SK-N-SH (cell line): ENCODE results near the gene FADS2.

Source experiments
- CHD2 ChIP-seq: fragments of 150-350 bp; IDR thresholded peaks from 2 replicates; pipeline ENCODE4 v1.6.1; 2018; ENCODE audit warnings: low read length; ENCODE audit not compliant: partially characterized antibody
- EP300 ChIP-seq, 2 experiments: IDR thresholded peaks; 2 replicates each; pipeline versions ENCODE4 v1.4.0 to v1.6.1; 2012; ENCODE audit warnings: borderline replicate concordance in 1 of 2, low read depth in 1 of 2, low read length in 1 of 2
- GABPA ChIP-seq: IDR thresholded peaks from 2 replicates; pipeline ENCODE4 v1.4.0; 2012; ENCODE audit warnings: low read depth, mild to moderate bottlenecking
- POLR2AphosphoS5 ChIP-seq: IDR thresholded peaks from 2 replicates; pipeline ENCODE4 v1.6.1; 2012; ENCODE audit warnings: low read depth, low read length
- RAD21 ChIP-seq: IDR thresholded peaks from 2 replicates; pipeline ENCODE4 v1.6.1; 2012; ENCODE audit warnings: mild to moderate bottlenecking, low read length
- SIN3A ChIP-seq: IDR thresholded peaks from 2 replicates; pipeline ENCODE4 v1.6.1; 2012; ENCODE audit warnings: low read depth, mild to moderate bottlenecking, low read length, moderate library complexity, borderline replicate concordance
- TAF1 ChIP-seq: IDR thresholded peaks from 2 replicates; pipeline ENCODE4 v1.6.1; 2012; ENCODE audit warnings: low read depth, mild to moderate bottlenecking, low read length, moderate library complexity, borderline replicate concordance
- TCF12 ChIP-seq: IDR thresholded peaks from 2 replicates; pipeline ENCODE4 v1.4.0; 2012
- TF ChIP-seq, protein P1 (sequence below): fragments of 200-600 bp; sonication (generic); IDR thresholded peaks from 2 replicates; pipeline ENCODE4 v1.6.1; 2017; ENCODE audit warnings: antibody characterized with exemption, mild to moderate bottlenecking, moderate library complexity
- TF ChIP-seq, protein P2 (sequence below): fragments of 150-350 bp; IDR thresholded peaks from 2 replicates; pipeline ENCODE4 v1.6.1; 2017; ENCODE audit warnings: antibody characterized with exemption, low read length, low read depth, borderline replicate concordance
- TF ChIP-seq, protein P3 (sequence below): IDR thresholded peaks from 2 replicates; pipeline ENCODE4 v1.4.0; 2012; ENCODE audit warnings: low read depth
- TF ChIP-seq, protein P4 (sequence below): IDR thresholded peaks from 2 replicates; pipeline ENCODE4 v1.4.0; 2012; ENCODE audit warnings: low read depth, borderline replicate concordance

DNA sequence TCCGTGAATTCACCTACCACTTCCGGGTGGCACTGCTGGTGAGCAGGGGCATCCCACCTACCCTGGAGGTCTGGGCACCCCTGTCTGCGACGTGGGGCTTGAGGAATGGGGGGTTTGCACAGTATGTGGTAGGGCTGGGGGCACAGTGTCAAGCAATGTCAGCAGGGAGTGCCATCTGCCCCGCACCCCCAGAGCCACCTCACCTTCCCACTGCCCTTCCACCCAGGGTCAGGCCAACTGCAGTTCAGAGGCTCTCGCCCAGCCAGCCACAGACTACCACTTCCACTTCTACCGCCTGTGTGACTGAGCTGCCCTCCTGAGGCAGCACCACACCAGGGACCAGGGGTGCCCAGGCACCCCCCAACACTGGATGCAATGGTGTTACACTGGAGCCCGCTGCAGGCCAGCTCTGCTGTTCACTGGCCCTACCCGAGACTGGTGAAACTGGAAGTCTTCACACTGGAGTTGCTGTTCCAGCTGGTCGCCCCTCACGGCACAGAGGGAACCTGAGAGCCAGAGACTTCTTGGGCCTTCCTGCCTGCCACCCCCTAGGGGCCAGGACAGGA is 42.2 kb upstream of the FADS2 start:
- TF ChIP-seq, protein P1, sequence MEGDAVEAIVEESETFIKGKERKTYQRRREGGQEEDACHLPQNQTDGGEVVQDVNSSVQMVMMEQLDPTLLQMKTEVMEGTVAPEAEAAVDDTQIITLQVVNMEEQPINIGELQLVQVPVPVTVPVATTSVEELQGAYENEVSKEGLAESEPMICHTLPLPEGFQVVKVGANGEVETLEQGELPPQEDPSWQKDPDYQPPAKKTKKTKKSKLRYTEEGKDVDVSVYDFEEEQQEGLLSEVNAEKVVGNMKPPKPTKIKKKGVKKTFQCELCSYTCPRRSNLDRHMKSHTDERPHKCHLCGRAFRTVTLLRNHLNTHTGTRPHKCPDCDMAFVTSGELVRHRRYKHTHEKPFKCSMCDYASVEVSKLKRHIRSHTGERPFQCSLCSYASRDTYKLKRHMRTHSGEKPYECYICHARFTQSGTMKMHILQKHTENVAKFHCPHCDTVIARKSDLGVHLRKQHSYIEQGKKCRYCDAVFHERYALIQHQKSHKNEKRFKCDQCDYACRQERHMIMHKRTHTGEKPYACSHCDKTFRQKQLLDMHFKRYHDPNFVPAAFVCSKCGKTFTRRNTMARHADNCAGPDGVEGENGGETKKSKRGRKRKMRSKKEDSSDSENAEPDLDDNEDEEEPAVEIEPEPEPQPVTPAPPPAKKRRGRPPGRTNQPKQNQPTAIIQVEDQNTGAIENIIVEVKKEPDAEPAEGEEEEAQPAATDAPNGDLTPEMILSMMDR, result no peak
- TF ChIP-seq SIN3A (no peak), POLR2AphosphoS5 (no peak), CHD2 (no peak), EP300 (IDR thresholded peaks at IDR 0.05; ENCODE audit: borderline replicate concordance in 1 of 2, low read depth in 1 of 2, low read length in 1 of 2) (no peak), RAD21 (no peak), TCF12 (no peak), TAF1 (no peak), GABPA (no peak)
- TF ChIP-seq, protein P2, sequence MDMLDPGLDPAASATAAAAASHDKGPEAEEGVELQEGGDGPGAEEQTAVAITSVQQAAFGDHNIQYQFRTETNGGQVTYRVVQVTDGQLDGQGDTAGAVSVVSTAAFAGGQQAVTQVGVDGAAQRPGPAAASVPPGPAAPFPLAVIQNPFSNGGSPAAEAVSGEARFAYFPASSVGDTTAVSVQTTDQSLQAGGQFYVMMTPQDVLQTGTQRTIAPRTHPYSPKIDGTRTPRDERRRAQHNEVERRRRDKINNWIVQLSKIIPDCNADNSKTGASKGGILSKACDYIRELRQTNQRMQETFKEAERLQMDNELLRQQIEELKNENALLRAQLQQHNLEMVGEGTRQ, result no peak
- TF ChIP-seq, protein P3, sequence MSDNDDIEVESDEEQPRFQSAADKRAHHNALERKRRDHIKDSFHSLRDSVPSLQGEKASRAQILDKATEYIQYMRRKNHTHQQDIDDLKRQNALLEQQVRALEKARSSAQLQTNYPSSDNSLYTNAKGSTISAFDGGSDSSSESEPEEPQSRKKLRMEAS, result no peak
- TF ChIP-seq, protein P4, sequence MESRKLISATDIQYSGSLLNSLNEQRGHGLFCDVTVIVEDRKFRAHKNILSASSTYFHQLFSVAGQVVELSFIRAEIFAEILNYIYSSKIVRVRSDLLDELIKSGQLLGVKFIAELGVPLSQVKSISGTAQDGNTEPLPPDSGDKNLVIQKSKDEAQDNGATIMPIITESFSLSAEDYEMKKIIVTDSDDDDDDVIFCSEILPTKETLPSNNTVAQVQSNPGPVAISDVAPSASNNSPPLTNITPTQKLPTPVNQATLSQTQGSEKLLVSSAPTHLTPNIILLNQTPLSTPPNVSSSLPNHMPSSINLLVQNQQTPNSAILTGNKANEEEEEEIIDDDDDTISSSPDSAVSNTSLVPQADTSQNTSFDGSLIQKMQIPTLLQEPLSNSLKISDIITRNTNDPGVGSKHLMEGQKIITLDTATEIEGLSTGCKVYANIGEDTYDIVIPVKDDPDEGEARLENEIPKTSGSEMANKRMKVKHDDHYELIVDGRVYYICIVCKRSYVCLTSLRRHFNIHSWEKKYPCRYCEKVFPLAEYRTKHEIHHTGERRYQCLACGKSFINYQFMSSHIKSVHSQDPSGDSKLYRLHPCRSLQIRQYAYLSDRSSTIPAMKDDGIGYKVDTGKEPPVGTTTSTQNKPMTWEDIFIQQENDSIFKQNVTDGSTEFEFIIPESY, result no peak
